ENCODE measurements around the gene IFNA10. TPM values are rescaled to one million over a fixed set of nuclear protein-coding genes. Genes with fewer than 3 reads are reported as not detected.
"Not testable (repeated sequence)": the region's sequence is repeated elsewhere in the genome, so short reads cannot be mapped to it uniquely, and the experiment has no call there.

IFNA10 gene
- total RNA-seq, 2 experiments from 2014 or later = not detected

DNA sequence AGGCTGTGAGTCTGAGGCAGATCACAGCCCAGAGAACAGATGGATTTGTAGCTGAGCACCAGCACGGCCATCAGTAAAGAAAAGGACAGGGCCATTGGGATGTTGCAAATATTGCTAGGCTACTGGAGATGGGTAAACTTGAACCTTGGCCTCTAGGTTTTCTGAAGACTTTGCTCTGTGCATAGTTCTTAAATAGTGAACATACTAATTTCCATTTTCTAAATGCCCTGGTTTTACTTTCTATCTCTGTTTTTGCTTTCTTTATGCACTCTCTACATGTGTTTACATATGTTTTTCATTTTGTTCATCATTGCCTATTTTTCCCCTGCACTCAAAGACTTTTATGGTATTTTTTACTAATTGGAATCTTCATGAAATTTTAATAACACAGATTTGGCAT, 10.3 kb upstream of the IFNA10 start, which contains the start of gene IFNA16:
Gene IFNA16 (minus strand): TSS at position 101 of the 400 bp plus-strand sequence. CDS start 6 bp downstream, at position 95.
- H3K4me3 Mint-ChIP-seq; DNase-seq; ATAC-seq; H3K27ac Mint-ChIP-seq; H3K9me3 Mint-ChIP-seq (ENCODE audit: low read depth); H3K36me3 Mint-ChIP-seq; CTCF ChIA-PET; H3K4me1 Mint-ChIP-seq: not testable (repeated sequence)
- H3K27me3 Mint-ChIP-seq = peaks cover 55% of the 10 kb centered on the region

DNA sequence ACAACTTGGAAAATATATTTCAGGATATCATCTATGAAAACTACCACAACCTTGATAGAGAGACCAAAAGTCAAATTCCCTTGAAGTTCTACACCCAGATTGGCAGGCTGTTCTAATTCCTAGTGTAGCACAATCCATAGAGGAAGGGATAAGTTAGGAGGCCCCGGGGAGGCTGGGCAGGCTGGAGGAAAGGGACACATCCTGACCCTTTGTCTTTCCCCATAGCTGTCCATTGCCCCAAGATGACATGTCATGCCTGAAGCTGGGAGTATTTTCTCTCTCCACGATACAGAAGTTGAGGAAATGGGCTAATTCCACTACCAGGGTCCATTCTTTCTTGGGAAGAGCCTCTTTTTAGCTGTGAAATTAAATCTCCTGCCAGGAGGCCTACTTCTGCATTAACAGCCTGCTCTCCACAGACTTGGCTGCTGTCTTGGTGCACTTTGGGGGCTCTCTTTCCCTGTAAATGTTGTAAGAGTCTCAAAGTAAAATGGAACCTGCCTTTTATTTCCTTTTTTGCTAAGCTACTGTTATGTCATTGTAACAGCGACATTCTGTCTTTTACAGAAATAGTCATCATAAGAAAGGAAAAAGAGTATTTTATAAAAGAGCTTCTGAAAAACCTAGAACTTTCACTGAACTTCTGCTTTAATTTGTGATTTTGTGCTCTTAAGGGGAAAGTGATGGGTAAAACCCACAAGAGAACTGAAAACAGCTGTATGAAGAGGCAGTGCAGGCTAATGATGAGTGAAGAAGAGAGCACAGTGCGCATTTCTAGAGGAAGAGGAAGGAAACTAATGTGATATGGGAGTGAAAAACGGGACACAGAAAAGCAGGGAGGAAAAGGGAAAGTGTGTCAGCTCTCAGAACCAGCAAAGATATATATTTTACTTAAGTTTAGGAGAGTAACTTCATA, 6.7 kb upstream of the IFNA10 start:
- ATAC-seq = peak; percentile 42
- not testable (repeated sequence) for H3K4me3 Mint-ChIP-seq; DNase-seq; H3K4me1 Mint-ChIP-seq; H3K27ac Mint-ChIP-seq; H3K9me3 Mint-ChIP-seq (ENCODE audit: low read depth); H3K36me3 Mint-ChIP-seq
- CTCF ChIA-PET = interaction anchor here (1.0 to 2.6 kb wide), 6 partner anchors 17 to 182 kb away, joined by 3 to 12 read pairs (median 5); no protein-coding TSS in a partner anchor
- peaks cover 33% of the 10 kb centered on the region for H3K27me3 Mint-ChIP-seq

DNA sequence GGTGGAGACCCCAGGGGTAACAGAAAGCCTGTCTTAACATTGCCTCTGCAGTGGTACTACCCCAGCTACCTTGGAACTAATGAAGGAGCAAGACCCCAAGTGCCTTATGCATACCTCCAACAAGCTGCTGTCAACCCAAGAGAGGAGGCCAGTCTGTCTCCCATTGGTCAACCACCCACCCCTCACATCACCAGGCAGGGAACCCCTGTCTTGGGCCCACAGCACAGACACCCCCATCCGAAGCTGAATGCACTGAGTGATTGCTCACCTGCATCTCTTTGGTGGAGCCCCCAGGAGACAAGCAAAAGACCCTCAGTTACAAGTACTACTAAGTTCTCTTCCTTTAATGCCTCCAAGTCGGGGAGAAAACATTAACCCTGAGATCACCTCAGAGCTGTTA, 5.2 kb upstream of the IFNA10 start:
- H3K4me1 Mint-ChIP-seq; H3K4me3 Mint-ChIP-seq; H3K36me3 Mint-ChIP-seq; ATAC-seq; H3K9me3 Mint-ChIP-seq (ENCODE audit: low read depth); H3K27ac Mint-ChIP-seq; DNase-seq: not testable (repeated sequence)
- H3K27me3 Mint-ChIP-seq = peaks cover 22% of the 10 kb centered on the region
- CTCF ChIA-PET = interaction anchor here (2.6 kb wide), 2 partner anchors 17 to 28 kb away, joined by 6 to 12 read pairs; no protein-coding TSS in a partner anchor

DNA sequence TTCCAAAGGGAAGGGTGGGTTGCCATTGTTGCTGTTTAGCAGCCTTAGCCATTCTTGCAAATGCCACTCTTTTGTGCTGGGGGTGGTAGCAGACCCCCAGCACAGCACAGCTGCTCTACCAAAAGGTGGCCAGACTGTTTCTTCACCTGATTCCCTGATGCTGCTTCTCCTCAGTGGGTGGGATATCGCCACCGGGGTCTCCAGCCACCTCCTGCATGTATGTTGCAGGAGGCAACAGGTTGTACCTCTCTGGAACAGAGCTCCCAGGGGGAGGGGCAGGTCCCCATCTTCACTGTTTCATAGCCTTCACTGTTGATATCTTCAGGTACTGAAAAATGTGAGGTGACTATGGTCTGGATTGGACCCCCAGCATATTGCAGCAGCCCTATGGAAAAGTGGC, 3.8 kb upstream of the IFNA10 start:
- H3K4me1 Mint-ChIP-seq; CTCF ChIA-PET; H3K9me3 Mint-ChIP-seq (ENCODE audit: low read depth); DNase-seq; H3K4me3 Mint-ChIP-seq; ATAC-seq; H3K36me3 Mint-ChIP-seq; H3K27ac Mint-ChIP-seq: not testable (repeated sequence)
- peaks cover 21% of the 10 kb centered on the region for H3K27me3 Mint-ChIP-seq

DNA sequence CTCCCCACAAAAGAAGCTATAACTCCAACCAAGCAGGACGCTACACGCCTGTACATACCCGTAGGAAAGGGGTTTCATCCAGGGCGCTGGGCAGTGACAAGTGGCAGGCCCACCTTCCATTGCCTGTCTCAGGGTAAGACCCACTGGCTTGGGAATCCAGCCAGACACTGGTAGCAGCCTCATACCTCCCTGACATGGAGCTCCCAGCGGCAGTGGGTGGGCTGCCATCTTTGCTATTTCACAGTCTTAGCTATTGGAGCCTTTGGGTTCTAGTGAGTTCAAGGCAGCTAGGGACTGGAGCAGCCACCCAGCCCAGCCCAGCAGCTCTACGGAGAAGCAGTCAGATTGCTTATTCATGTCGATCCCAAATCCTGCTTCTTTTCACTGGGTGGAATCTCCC, 3.4 kb upstream of the IFNA10 start:
- Mint-ChIP-seq H3K4me3 (no peak overlapping the region), H3K9me3 (ENCODE audit: low read depth) (no peaks in the 10 kb centered on the region), H3K27me3 (peaks cover 21% of the 10 kb centered on the region), H3K27ac (no peak overlapping the region), H3K36me3 (no peaks in the 10 kb centered on the region), H3K4me1 (peaks cover 5% of the 10 kb centered on the region)
- DNase-seq = no peak
- CTCF ChIA-PET = no interaction called here
- no peak for ATAC-seq

DNA sequence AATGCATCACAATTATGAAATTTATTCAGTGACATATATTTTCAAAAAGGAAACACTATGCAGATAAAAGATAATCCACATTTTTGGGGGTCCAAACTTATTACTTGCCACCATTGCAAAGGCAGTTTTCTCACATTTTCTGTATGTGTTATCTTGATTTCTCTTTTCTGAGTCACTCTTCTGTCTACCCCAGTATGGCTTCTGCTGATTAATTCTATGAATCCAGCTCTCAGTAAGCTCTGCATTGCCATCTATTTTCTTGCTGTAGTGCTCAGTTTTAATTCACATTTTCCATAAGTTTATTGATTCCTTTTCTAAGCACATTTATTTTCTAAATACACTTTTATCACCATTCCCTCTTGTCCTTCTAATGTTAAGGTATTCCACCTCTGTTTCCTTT, 1.7 kb downstream of the IFNA10 start:
- no peak overlapping the region for H3K4me3 Mint-ChIP-seq
- H3K4me1 Mint-ChIP-seq = peaks cover 4% of the 10 kb centered on the region
- H3K9me3 Mint-ChIP-seq (ENCODE audit: low read depth) = no peaks in the 10 kb centered on the region
- H3K36me3 Mint-ChIP-seq = no peaks in the 10 kb centered on the region
- DNase-seq (no peak), ATAC-seq (no peak)
- H3K27ac Mint-ChIP-seq = no peak overlapping the region
- H3K27me3 Mint-ChIP-seq = peaks cover 46% of the 10 kb centered on the region
- CTCF ChIA-PET = no interaction called here

DNA sequence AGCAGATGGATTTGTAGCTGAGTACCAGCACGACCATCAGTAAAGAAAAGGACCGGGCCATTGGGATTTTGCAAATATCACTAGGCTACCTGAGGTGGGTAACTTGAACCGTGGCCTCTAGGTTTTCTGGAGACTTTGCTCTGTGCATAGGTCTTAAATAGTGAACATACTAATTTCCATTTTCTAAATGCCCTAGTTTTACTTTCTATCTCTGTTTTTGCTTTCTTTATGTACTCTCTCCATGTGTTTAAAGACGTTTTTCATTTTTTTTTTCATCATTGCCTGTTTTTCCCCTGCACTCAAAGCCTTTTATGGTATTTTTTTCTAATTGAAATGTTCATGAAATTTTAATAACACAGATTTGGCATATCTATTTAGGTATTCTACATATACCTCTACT, 4.8 kb downstream of the IFNA10 start, which contains the start of gene IFNA7:
Gene IFNA7 (minus strand): TSS at position 101 of the 400 bp plus-strand sequence. CDS start 40 bp downstream, at position 61.
- not testable (repeated sequence) for H3K9me3 Mint-ChIP-seq (ENCODE audit: low read depth); H3K36me3 Mint-ChIP-seq; H3K4me1 Mint-ChIP-seq; DNase-seq; ATAC-seq; H3K4me3 Mint-ChIP-seq; H3K27ac Mint-ChIP-seq
- CTCF ChIA-PET = interaction anchor here (1.8 kb wide), 1 partner anchor 8 kb away, joined by 3 read pairs; no protein-coding TSS in a partner anchor
- H3K27me3 Mint-ChIP-seq = peaks cover 45% of the 10 kb centered on the region

DNA sequence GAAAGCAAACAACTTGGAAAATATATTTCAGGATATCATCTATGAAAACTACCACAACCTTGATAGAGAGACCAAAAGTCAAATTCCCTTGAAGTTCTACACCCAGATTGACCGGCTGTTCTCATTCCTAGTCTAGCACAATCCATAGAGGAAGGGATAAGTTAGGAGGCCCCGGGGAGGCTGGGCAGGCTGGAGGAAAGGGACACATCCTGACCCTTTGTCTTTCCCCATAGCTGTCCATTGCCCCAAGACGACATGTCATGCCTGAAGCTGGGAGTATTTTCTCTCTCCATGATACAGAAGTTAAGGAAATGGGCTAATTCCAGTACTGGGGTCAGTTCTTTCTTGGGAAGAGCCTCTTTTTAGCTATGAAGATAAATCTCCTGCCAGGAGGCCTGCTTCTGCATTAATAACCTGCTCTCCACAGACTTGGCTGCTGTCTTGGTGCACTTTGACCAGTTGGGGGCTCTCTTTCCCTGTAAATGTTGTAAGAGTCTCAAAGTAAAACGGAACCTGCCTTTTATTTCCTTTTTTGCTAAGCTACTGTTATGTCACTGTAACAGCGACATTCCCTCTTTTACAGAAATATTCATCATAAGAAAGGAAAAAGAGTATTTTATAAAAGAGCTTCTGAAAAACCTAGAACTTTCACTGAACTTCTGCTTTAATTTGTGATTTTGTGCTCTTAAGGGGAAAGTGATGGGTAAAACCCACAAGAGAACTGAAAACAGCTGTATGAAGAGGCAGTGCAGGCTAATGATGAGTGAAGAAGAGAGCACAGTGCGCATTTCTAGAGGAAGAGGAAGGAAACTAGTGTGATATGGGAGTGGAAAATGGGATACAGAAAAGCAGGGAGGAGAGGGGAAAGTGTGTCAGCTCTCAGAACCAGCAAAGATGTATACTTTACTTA, 11.8 kb downstream of the IFNA10 start:
- Mint-ChIP-seq H3K4me3 (peak overlapping the region; percentile 36), H3K27me3 (peaks cover 16% of the 10 kb centered on the region)
- peak; percentile 70 for DNase-seq
- H3K36me3 Mint-ChIP-seq; H3K9me3 Mint-ChIP-seq (ENCODE audit: low read depth); H3K27ac Mint-ChIP-seq; H3K4me1 Mint-ChIP-seq: not testable (repeated sequence)
- CTCF ChIA-PET = interaction anchor here (0.7 to 2.7 kb wide), 25 partner anchors 8 to 593 kb away, joined by 3 to 16 read pairs (median 4); partner anchors contain the start of genes IFNA7 and KLHL9
- ATAC-seq = peak; percentile 90

DNA sequence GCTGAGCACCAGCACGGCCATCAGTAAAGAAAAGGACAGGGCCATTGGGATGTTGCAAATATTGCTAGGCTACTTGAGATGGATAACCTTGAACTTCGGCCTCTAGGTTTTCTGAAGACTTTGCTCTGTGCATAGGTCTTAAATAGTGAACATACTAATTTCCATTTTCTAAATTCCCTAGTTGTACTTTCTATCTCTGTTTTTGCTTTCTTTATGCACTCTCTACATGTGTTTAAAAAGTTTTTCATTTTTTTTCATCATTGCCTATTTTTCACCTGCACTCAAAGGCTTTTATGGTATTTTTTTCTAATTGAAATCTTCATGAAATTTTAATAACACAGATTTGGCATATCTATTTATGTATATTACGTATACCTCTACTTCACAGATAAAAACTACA, 19.5 kb downstream of the IFNA10 start, which contains the start of gene IFNA4:
Gene IFNA4 (minus strand): TSS at position 101 of the 400 bp plus-strand sequence. CDS start 56 bp downstream, at position 45.
- H3K36me3 Mint-ChIP-seq; DNase-seq; H3K4me3 Mint-ChIP-seq; H3K27ac Mint-ChIP-seq; ATAC-seq; H3K9me3 Mint-ChIP-seq (ENCODE audit: low read depth): not testable (repeated sequence)
- CTCF ChIA-PET = interaction anchor here (1.4 kb wide), 1 partner anchor 65 kb away, joined by 3 read pairs; no protein-coding TSS in a partner anchor
- peaks cover 16% of the 10 kb centered on the region for H3K27me3 Mint-ChIP-seq
- peaks cover 12% of the 10 kb centered on the region for H3K4me1 Mint-ChIP-seq

DNA sequence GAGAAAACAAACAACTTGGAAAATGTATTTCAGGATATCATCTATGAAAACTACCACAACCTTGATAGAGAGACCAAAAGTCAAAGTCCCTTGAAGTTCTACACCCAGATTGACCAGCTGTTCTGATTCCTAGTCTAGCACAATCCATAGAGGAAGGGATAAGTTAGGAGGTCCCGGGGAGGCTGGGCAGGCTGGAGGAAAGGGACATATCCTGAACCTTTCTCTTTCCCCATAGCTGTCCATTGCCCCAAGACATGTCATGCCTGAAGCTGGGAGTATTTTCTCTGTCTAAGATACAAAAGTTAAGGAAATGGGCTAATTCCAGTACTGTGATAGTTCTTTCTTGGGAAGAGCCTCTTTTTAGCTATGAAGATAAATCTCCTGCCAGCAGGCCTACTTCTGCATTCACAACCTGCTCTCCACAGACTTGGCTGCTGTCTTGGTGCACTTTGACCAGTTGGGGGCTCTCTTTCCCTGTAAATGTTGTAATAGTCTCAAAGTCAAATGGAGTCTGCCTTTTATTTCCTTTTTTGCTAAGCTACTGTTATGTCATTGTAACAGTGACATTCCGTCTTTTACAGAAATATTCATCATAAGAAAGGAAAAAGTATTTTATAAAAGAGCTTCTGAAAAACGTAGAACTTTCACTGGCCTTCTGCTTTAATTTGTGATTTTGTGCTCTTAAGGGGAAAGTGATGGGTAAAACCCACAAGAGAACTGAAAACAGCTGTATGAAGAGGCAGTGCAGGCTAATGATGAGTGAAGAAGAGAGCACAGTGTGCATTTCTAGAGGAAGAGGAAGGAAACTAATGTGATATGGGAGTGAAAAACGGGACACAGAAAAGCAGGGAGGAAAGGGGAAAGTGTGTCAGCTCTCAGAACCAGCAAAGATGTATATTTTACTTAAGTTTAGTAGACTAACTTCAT, 23.9 kb downstream of the IFNA10 start:
- not testable (repeated sequence) for H3K4me3 Mint-ChIP-seq; H3K27ac Mint-ChIP-seq; H3K36me3 Mint-ChIP-seq; H3K9me3 Mint-ChIP-seq (ENCODE audit: low read depth)
- CTCF ChIA-PET = interaction anchor here (0.6 to 3.0 kb wide), 23 partner anchors 9 to 272 kb away, joined by 3 to 18 read pairs (median 5); no protein-coding TSS in a partner anchor
- ATAC-seq = peak; percentile 93
- Mint-ChIP-seq H3K27me3 (peaks cover 10% of the 10 kb centered on the region), H3K4me1 (peaks cover 12% of the 10 kb centered on the region)
- peak; percentile 56 for DNase-seq

DNA sequence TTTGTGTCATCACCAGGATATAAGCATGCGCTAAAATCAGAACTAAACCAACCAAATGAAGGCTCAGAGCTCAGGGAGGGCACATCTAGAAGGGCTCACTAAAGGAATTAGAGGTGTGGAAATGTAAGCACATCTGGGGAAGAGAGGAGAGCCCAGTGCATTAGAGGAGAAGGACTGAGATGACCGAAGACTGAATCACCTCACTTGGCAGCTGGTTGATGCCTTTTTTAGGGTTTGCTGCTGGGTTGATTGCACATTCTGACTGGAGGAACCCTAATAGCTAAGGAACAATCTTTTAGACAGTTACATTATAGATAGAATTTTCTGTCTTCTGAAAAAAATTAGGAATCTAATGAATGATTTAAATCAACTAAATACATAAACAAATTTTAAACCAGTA, 32.3 kb downstream of the IFNA10 start:
- Mint-ChIP-seq H3K36me3 (no peaks in the 10 kb centered on the region), H3K27me3 (peaks cover 12% of the 10 kb centered on the region), H3K9me3 (ENCODE audit: low read depth) (no peaks in the 10 kb centered on the region), H3K4me3 (no peak overlapping the region), H3K4me1 (no peaks in the 10 kb centered on the region), H3K27ac (no peak overlapping the region)
- ATAC-seq = no peak
- no peak for DNase-seq
- CTCF ChIA-PET = interaction anchor here (1.1 to 2.8 kb wide), 3 partner anchors 9 to 21 kb away, joined by 5 to 17 read pairs (median 6); no protein-coding TSS in a partner anchor

DNA sequence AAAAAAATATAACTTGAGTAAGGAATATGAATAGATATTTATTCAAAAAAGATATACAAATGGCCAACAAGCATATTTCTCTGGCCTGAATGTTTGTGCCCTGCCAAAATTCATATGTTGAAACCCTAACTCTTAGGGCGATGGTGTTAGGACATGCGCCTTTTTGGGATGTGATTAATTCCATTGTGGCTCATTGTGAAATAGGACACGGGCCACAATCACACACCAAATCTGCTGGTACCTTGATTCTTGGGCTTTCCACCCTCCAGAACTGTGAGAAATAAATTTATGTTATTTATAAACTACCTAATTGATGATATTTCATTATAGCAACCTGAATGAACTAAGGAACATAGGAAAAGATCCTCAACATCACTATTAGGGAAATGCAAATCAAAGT, 34.8 kb downstream of the IFNA10 start:
- H3K27ac Mint-ChIP-seq = no peak overlapping the region
- H3K36me3 Mint-ChIP-seq = no peaks in the 10 kb centered on the region
- H3K4me3 Mint-ChIP-seq = no peak overlapping the region
- CTCF ChIA-PET = no interaction called here
- no peak for ATAC-seq
- H3K9me3 Mint-ChIP-seq (ENCODE audit: low read depth) = no peaks in the 10 kb centered on the region
- DNase-seq = no peak
- H3K27me3 Mint-ChIP-seq = peaks cover 13% of the 10 kb centered on the region
- H3K4me1 Mint-ChIP-seq = no peaks in the 10 kb centered on the region

All from activated CD8-positive, alpha-beta memory T cell treated with anti-CD3 and anti-CD28 coated beads, Interleukin-2, amount 10 ng/mL, durations not matched to agents 7 days and 5 days (primary cell).